ENCODE data around the gene KRT86.
"Not testable (repeated sequence)": the region's sequence is repeated elsewhere in the genome, so short reads cannot be mapped to it uniquely, and the experiment has no call there.

KRT86 gene

GRCh38 chr12:52315721-52316120, 41.3 kb downstream of the KRT86 start:
- peak; percentile 35 for DNase-seq (ENCODE audit: low read depth)
- H3K4me3 ChIP-seq (ENCODE audit: low read depth, low read length), result not testable (repeated sequence)
- TF ChIP-seq CTCF (IDR thresholded peaks at IDR 0.05; ENCODE audit: insufficient read depth, low read depth, low read length, missing control alignments), result peak; percentile 47

GRCh38 chr12:52316290-52316689, 41.8 kb downstream of the KRT86 start:
- DNase-seq (ENCODE audit: low read depth), result no peak
- no peak overlapping the region for H3K4me3 ChIP-seq (ENCODE audit: low read depth, low read length)
- no peak for TF ChIP-seq CTCF (IDR thresholded peaks at IDR 0.05; ENCODE audit: insufficient read depth, low read depth, low read length, missing control alignments)

GRCh38 chr12:52316701-52317100, 42.3 kb downstream of the KRT86 start:
- no peak for DNase-seq (ENCODE audit: low read depth)
- TF ChIP-seq CTCF (IDR thresholded peaks at IDR 0.05; ENCODE audit: insufficient read depth, low read depth, low read length, missing control alignments), result no peak
- no peak overlapping the region for H3K4me3 ChIP-seq (ENCODE audit: low read depth, low read length)

GRCh38 chr12:52317468-52318052, 43.1 kb downstream of the KRT86 start:
- no peak for TF ChIP-seq CTCF (IDR thresholded peaks at IDR 0.05; ENCODE audit: insufficient read depth, low read depth, low read length, missing control alignments)
- no peak for DNase-seq (ENCODE audit: low read depth)
- H3K4me3 ChIP-seq (ENCODE audit: low read depth, low read length), result no peak overlapping the region

GRCh38 chr12:52318241-52318990, 44.0 kb downstream of the KRT86 start:
- TF ChIP-seq CTCF (IDR thresholded peaks at IDR 0.05; ENCODE audit: insufficient read depth, low read depth, low read length, missing control alignments), result no peak
- DNase-seq (ENCODE audit: low read depth), result no peak
- H3K4me3 ChIP-seq (ENCODE audit: low read depth, low read length), result no peak overlapping the region

GRCh38 chr12:52319097-52319496, 44.7 kb downstream of the KRT86 start:
- no peak for DNase-seq (ENCODE audit: low read depth)
- no peak for TF ChIP-seq CTCF (IDR thresholded peaks at IDR 0.05; ENCODE audit: insufficient read depth, low read depth, low read length, missing control alignments)

More at GRCh38 chr12:52319097-52319496, 44.7 kb downstream of the KRT86 start:
- no peak overlapping the region for H3K4me3 ChIP-seq (ENCODE audit: low read depth, low read length)
